NCI-H69 (cell line): ENCODE data around the gene DOCK1.

ENCODE experiments used
- DNase-seq: peaks from one replicate; lab custom pipeline; 2025; lab: John Stamatoyannopoulos, UW

The DOCK1 gene

GRCh38 chr10:127356360-127356759, 451.1 kb downstream of the DOCK1 start:
- no peak for DNase-seq

GRCh38 chr10:127357265-127357664, 452.0 kb downstream of the DOCK1 start:
- DNase-seq, result no peak

- DNase-seq, result no peak
These were observed 453.1 kb downstream of the DOCK1 start for GRCh38 chr10:127358337-127358736.

GRCh38 chr10:127364034-127364433, 458.8 kb downstream of the DOCK1 start:
- DNase-seq, result no peak

GRCh38 chr10:127368101-127368500, 462.9 kb downstream of the DOCK1 start:
- no peak for DNase-seq

GRCh38 chr10:127368929-127369328, 463.7 kb downstream of the DOCK1 start:
- no peak for DNase-seq

GRCh38 chr10:127370601-127371000, 465.4 kb downstream of the DOCK1 start:
- no peak for DNase-seq

- DNase-seq, result no peak
These were observed 467.1 kb downstream of the DOCK1 start for GRCh38 chr10:127372361-127372760.

- DNase-seq, result no peak
These were observed 468.9 kb downstream of the DOCK1 start for GRCh38 chr10:127374074-127374680.

GRCh38 chr10:127374901-127375300, 469.7 kb downstream of the DOCK1 start:
- no peak for DNase-seq

- DNase-seq, result no peak
These were observed 470.2 kb downstream of the DOCK1 start for GRCh38 chr10:127375461-127375860.

GRCh38 chr10:127376071-127376470, 470.8 kb downstream of the DOCK1 start:
- DNase-seq, result no peak

GRCh38 chr10:127378628-127379027, 473.4 kb downstream of the DOCK1 start:
- DNase-seq, result no peak

GRCh38 chr10:127384532-127384931, 479.3 kb downstream of the DOCK1 start:
- DNase-seq, result no peak

- no peak for DNase-seq
These were observed 479.8 kb downstream of the DOCK1 start for GRCh38 chr10:127385066-127385465.

- no peak for DNase-seq
These were observed 481.5 kb downstream of the DOCK1 start for GRCh38 chr10:127386606-127387327.

- DNase-seq, result no peak
These were observed 486.6 kb downstream of the DOCK1 start for GRCh38 chr10:127391875-127392274.

GRCh38 chr10:127392351-127393235, 487.4 kb downstream of the DOCK1 start:
- no peak for DNase-seq

- no peak for DNase-seq
These were observed 493.1 kb downstream of the DOCK1 start for GRCh38 chr10:127398140-127398970.

GRCh38 chr10:127398971-127399365, 493.7 kb downstream of the DOCK1 start:
- no peak for DNase-seq

- DNase-seq, result no peak
These were observed 494.4 kb downstream of the DOCK1 start for GRCh38 chr10:127399668-127400067.

- DNase-seq, result no peak
These were observed 495.0 kb downstream of the DOCK1 start for GRCh38 chr10:127400216-127400615.
